HG02938 (cell line): ENCODE results near the gene SLC25A17.
"Not testable (repeated sequence)": the region's sequence is repeated elsewhere in the genome, so short reads cannot be mapped to it uniquely, and the experiment has no call there.

ENCODE experiments used
- ATAC-seq: cut with Tn5 transposase; IDR thresholded peaks from one replicate; pipeline ENCODE4 v1.9.1; 2021; ENCODE audit warnings: mild to moderate bottlenecking, moderate library complexity; ENCODE audit not compliant: unreplicated experiment

Gene SLC25A17

GRCh38 chr22:40818747-40819598 is at the start of gene SLC25A17:
Gene SLC25A17 (minus strand): TSS chr22:40819346. CDS start chr22:40819248, 98 bp downstream.
- peak; percentile 67 for ATAC-seq

- not testable (repeated sequence) for ATAC-seq
Observed at GRCh38 chr22:40868379-40868778, 49.2 kb upstream of the SLC25A17 start.

GRCh38 chr22:40867109-40867508 is 48.0 kb upstream of the SLC25A17 start:
- no peak for ATAC-seq

GRCh38 chr22:40862537-40862936 is 43.4 kb upstream of the SLC25A17 start:
- no peak for ATAC-seq

GRCh38 chr22:40862013-40862412 is 42.9 kb upstream of the SLC25A17 start, which contains the start of gene DNAJB7:
Gene DNAJB7 (minus strand): TSS chr22:40862113. CDS start chr22:40861994, 119 bp downstream.
- ATAC-seq: no peak

- ATAC-seq: no peak
Observed at GRCh38 chr22:40857309-40857855, 38.2 kb upstream of the SLC25A17 start.

GRCh38 chr22:40856513-40857308 is 37.6 kb upstream of the SLC25A17 start, which contains the start of the genes ST13 and XPNPEP3:
Gene ST13 (minus strand): TSS chr22:40856639. CDS start chr22:40856540, 99 bp downstream.
Gene XPNPEP3 (plus strand): TSS chr22:40857148. CDS start chr22:40857182, 34 bp downstream.
- ATAC-seq: peak; percentile 87

GRCh38 chr22:40855979-40856512 is 36.9 kb upstream of the SLC25A17 start:
- peak; percentile 8 for ATAC-seq

- ATAC-seq: no peak
Observed at GRCh38 chr22:40855071-40855978, 36.2 kb upstream of the SLC25A17 start.

GRCh38 chr22:40853961-40854360 is 34.8 kb upstream of the SLC25A17 start:
- ATAC-seq: no peak

- no peak for ATAC-seq
Observed at GRCh38 chr22:40853333-40853732, 34.2 kb upstream of the SLC25A17 start.

- not testable (repeated sequence) for ATAC-seq
Observed at GRCh38 chr22:40845816-40846215, 26.7 kb upstream of the SLC25A17 start.

GRCh38 chr22:40844951-40845350 is 25.8 kb upstream of the SLC25A17 start:
- ATAC-seq: no peak

GRCh38 chr22:40838486-40838885 is 19.3 kb upstream of the SLC25A17 start:
- no peak for ATAC-seq

GRCh38 chr22:40834619-40835018 is 15.5 kb upstream of the SLC25A17 start:
- ATAC-seq: no peak

GRCh38 chr22:40829131-40829530 is 10.0 kb upstream of the SLC25A17 start:
- no peak for ATAC-seq

GRCh38 chr22:40826984-40827741 is 8.0 kb upstream of the SLC25A17 start:
- ATAC-seq: no peak

- ATAC-seq: not testable (repeated sequence)
Observed at GRCh38 chr22:40826292-40826691, 7.1 kb upstream of the SLC25A17 start.

- no peak for ATAC-seq
Observed at GRCh38 chr22:40823426-40823825, 4.3 kb upstream of the SLC25A17 start.
